GM12878 (cell line): ENCODE measurements around the gene TARBP1. TPM values are rescaled to one million over a fixed set of nuclear protein-coding genes. Genes with fewer than 3 reads are reported as not detected.
A peak's percentile ranks its signal among the peaks of the same experiment; 100 is the strongest.

Source experiments
- BRCA1 ChIP-seq: IDR thresholded peaks from 2 replicates; pipeline ENCODE4 v1.6.1; 2011; ENCODE audit warnings: low read depth, low read length, improper control_type of control experiment
- CEBPB ChIP-seq, 2 experiments: fragments of 150-350 bp in 1 of 2; IDR thresholded peaks; 2 replicates each; pipeline ENCODE4 v1.6.1; 2012 to 2014; ENCODE audit warnings: low read depth in 2 of 2, low read length in 2 of 2, borderline replicate concordance in 1 of 2, inconsistent platforms in 1 of 2
- DPF2 ChIP-seq: fragments of 450-650 bp; IDR thresholded peaks from 2 replicates; pipeline ENCODE4 v1.6.1; 2017; ENCODE audit warnings: mild to moderate bottlenecking
- ETV6 ChIP-seq, 2 experiments: fragments of 450-650 bp in 1 of 2; IDR thresholded peaks in 1 of 2; conservative IDR thresholded peaks in 1 of 2; 2 replicates each; pipeline ENCODE4 v1.6.1; 2014; ENCODE audit warnings: antibody characterized with exemption in 1 of 2, borderline replicate concordance in 1 of 2, low read depth in 1 of 2, mild to moderate bottlenecking in 1 of 2, moderate library complexity in 1 of 2
- FOXM1 ChIP-seq: IDR thresholded peaks from 2 replicates; pipeline ENCODE4 v1.6.1; 2012; ENCODE audit warnings: low read depth, mild to moderate bottlenecking, inconsistent platforms, low read length, moderate library complexity
- GATAD2B ChIP-seq: fragments of 450-650 bp; conservative IDR thresholded peaks from 2 replicates; pipeline ENCODE4 v1.6.1; 2017; ENCODE audit warnings: low read depth, mild to moderate bottlenecking, moderate library complexity
- HDGF ChIP-seq: fragments of 450-650 bp; IDR thresholded peaks from 2 replicates; pipeline ENCODE4 v1.6.1; 2016; ENCODE audit warnings: antibody characterized with exemption
- HSF1 ChIP-seq: fragments of 150-350 bp; IDR thresholded peaks from 2 replicates; pipeline ENCODE4 v1.6.1; 2014; ENCODE audit warnings: mild to moderate bottlenecking, low read depth, low read length
- JUNB ChIP-seq: IDR thresholded peaks from 2 replicates; pipeline ENCODE4 v1.6.1; 2016; ENCODE audit warnings: antibody characterized with exemption, mild to moderate bottlenecking
- KLF5 ChIP-seq: fragments of 450-650 bp; IDR thresholded peaks from 2 replicates; pipeline ENCODE4 v1.6.1; 2014; ENCODE audit warnings: mild to moderate bottlenecking; ENCODE audit not compliant: partially characterized antibody
- NBN ChIP-seq: fragments of 450-650 bp; IDR thresholded peaks from 2 replicates; pipeline ENCODE4 v1.6.1; 2016
- NR2C2 ChIP-seq: IDR thresholded peaks from 2 replicates; pipeline ENCODE4 v1.6.1; 2011; ENCODE audit warnings: borderline replicate concordance, low read depth; ENCODE audit not compliant: control insufficient read depth, insufficient read length
- NRF1 ChIP-seq: conservative IDR thresholded peaks from 2 replicates; pipeline ENCODE4 v1.6.1; 2011; ENCODE audit warnings: mild to moderate bottlenecking, low read depth, low read length, improper control_type of control experiment
- RB1 ChIP-seq: fragments of 450-650 bp; formaldehyde crosslinking; IDR thresholded peaks from 2 replicates; pipeline ENCODE4 v1.6.1; 2017; ENCODE audit warnings: mild to moderate bottlenecking, borderline replicate concordance
- RBBP5 ChIP-seq: fragments of 200-600 bp; sonication (generic); conservative IDR thresholded peaks from 2 replicates; pipeline ENCODE4 v1.6.1; 2016
- REST ChIP-seq: IDR thresholded peaks from 2 replicates; pipeline ENCODE4 v1.6.1; 2012; ENCODE audit warnings: mild to moderate bottlenecking, low read depth, low read length
- SIN3A ChIP-seq: IDR thresholded peaks from 2 replicates; pipeline ENCODE4 v1.6.1; 2012; ENCODE audit warnings: low read depth, low read length, improper control_type of control experiment
- SPI1 ChIP-seq: IDR thresholded peaks from 2 replicates; pipeline ENCODE4 v1.6.1; 2011; ENCODE audit warnings: low read depth, mild to moderate bottlenecking, low read length, moderate library complexity, borderline replicate concordance; ENCODE audit not compliant: insufficient read depth
- TBL1XR1 ChIP-seq: IDR thresholded peaks from 2 replicates; pipeline ENCODE4 v1.6.1; 2012; ENCODE audit warnings: low read depth, low read length, improper control_type of control experiment
- TCF12 ChIP-seq: IDR thresholded peaks from 2 replicates; pipeline ENCODE4 v1.6.1; 2011; ENCODE audit warnings: low read depth, mild to moderate bottlenecking, low read length
- WRNIP1 ChIP-seq: IDR thresholded peaks from 2 replicates; pipeline ENCODE4 v1.6.1; 2011; ENCODE audit warnings: low read depth, low read length, improper control_type of control experiment, borderline replicate concordance
- polyA plus RNA-seq, 11 experiments: library from polyadenylated mRNA; depleted of rRNA in 4 of 11; unstranded in 6 of 11; stranded (reverse) in 5 of 11; fragments of >200 nt; fragmentation: Nextera tagmentation in 4 of 11; fragmentation: Illumina TruSeq in 1 of 11; extraction: Ambion mirVana in 4 of 11; extraction: Trizol in 1 of 11; gene quantifications; 1 replicate in 1 of 11; 2 replicates in 10 of 11; pipeline versions ENCODE4 v1.2.1 to v1.2.3, GENCODE V29; 2011 to 2016; ENCODE audit warnings: inconsistent platforms in 2 of 11, missing spikeins in 2 of 11, low read depth in 1 of 11
- total RNA-seq, 4 experiments: library from RNA; depleted of rRNA in 3 of 4; stranded (reverse); fragments of >200 nt in 3 of 4; fragmentation: Illumina TruSeq in 1 of 4; extraction: Trizol in 1 of 4; gene quantifications; 2 replicates each; pipeline versions ENCODE4 v1.2.1 to v1.2.3, GENCODE V29; 2013 to 2021
- TF ChIP-seq, protein P1 (sequence below): IDR thresholded peaks from 2 replicates; pipeline ENCODE4 v1.6.1; 2011; ENCODE audit warnings: low read depth, mild to moderate bottlenecking, low read length, moderate library complexity, borderline replicate concordance; ENCODE audit errors: extremely low read depth
- TF ChIP-seq, protein P2 (sequence below): fragments of 450-650 bp; IDR thresholded peaks from 2 replicates; pipeline ENCODE4 v1.6.1; 2016; ENCODE audit warnings: mild to moderate bottlenecking
- TF ChIP-seq, protein P3 (sequence below): IDR thresholded peaks from 2 replicates; pipeline ENCODE4 v1.6.1; 2011; ENCODE audit warnings: borderline replicate concordance, low read depth, mild to moderate bottlenecking, moderate library complexity, low read length; ENCODE audit not compliant: insufficient read depth, poor library complexity, severe bottlenecking

Gene TARBP1
- total and polyA plus RNA-seq, 10 of the 15 experiments (the other 5 are each of a cell fraction or from before 2014, with no cell fraction given): 10.8 to 94.4 (median 35.3) TPM

- TF ChIP-seq RB1 (peak; percentile 21; the same call in 1 of the 2 replicates), SIN3A (no peak), JUNB (no peak), GATAD2B (no peak), DPF2 (no peak; the same call in 1 of the 2 replicates), TBL1XR1 (no peak), NRF1 (no peak), FOXM1 (no peak), ETV6 (conservative IDR thresholded peaks at IDR 0.05 in 1 of 2, IDR thresholded peaks at IDR 0.05 in 1 of 2; ENCODE audit: borderline replicate concordance in 1 of 2, low read depth in 1 of 2) (no peak), CEBPB (IDR thresholded peaks at IDR 0.05; ENCODE audit: borderline replicate concordance in 1 of 2, low read depth in 2 of 2, low read length in 2 of 2) (no peak), NR2C2 (no peak), RBBP5 (no peak), HDGF (no peak), BRCA1 (no peak), WRNIP1 (no peak), SPI1 (no peak), HSF1 (no peak), NBN (no peak), REST (no peak), KLF5 (no peak), TCF12 (no peak)
- TF ChIP-seq, protein P1, sequence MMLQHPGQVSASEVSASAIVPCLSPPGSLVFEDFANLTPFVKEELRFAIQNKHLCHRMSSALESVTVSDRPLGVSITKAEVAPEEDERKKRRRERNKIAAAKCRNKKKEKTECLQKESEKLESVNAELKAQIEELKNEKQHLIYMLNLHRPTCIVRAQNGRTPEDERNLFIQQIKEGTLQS: no peak
- TF ChIP-seq, protein P2, sequence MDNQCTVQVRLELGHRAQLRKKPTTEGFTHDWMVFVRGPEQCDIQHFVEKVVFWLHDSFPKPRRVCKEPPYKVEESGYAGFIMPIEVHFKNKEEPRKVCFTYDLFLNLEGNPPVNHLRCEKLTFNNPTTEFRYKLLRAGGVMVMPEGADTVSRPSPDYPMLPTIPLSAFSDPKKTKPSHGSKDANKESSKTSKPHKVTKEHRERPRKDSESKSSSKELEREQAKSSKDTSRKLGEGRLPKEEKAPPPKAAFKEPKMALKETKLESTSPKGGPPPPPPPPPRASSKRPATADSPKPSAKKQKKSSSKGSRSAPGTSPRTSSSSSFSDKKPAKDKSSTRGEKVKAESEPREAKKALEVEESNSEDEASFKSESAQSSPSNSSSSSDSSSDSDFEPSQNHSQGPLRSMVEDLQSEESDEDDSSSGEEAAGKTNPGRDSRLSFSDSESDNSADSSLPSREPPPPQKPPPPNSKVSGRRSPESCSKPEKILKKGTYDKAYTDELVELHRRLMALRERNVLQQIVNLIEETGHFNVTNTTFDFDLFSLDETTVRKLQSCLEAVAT: no peak
- TF ChIP-seq, protein P3, sequence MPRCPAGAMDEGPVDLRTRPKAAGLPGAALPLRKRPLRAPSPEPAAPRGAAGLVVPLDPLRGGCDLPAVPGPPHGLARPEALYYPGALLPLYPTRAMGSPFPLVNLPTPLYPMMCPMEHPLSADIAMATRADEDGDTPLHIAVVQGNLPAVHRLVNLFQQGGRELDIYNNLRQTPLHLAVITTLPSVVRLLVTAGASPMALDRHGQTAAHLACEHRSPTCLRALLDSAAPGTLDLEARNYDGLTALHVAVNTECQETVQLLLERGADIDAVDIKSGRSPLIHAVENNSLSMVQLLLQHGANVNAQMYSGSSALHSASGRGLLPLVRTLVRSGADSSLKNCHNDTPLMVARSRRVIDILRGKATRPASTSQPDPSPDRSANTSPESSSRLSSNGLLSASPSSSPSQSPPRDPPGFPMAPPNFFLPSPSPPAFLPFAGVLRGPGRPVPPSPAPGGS: peak; percentile 2
These were observed 863 bp downstream of the TARBP1 start (continued) for GRCh38 chr1:234478152-234478480.
